GM18505 (cell line): ENCODE measurements around the gene OPN3.

Experiments used
- ATAC-seq: cut with Tn5 transposase; IDR thresholded peaks from one replicate; pipeline ENCODE4 v1.9.1; 2021; ENCODE audit not compliant: unreplicated experiment
- POLR2A ChIP-seq: IDR thresholded peaks from 4 replicates; pipeline ENCODE4 v1.6.1; 2011; ENCODE audit warnings: borderline replicate concordance; ENCODE audit not compliant: insufficient read depth, insufficient read length; ENCODE audit errors: extremely low read depth

OPN3 gene

GRCh38 chr1:241627453-241628259 lies 12.5 kb downstream of the OPN3 start:
- ATAC-seq: peak; percentile 81
- TF ChIP-seq POLR2A: no peak

- no peak for ATAC-seq
- TF ChIP-seq POLR2A: no peak
These were observed 15.2 kb downstream of the OPN3 start for GRCh38 chr1:241624935-241625334.

DNA sequence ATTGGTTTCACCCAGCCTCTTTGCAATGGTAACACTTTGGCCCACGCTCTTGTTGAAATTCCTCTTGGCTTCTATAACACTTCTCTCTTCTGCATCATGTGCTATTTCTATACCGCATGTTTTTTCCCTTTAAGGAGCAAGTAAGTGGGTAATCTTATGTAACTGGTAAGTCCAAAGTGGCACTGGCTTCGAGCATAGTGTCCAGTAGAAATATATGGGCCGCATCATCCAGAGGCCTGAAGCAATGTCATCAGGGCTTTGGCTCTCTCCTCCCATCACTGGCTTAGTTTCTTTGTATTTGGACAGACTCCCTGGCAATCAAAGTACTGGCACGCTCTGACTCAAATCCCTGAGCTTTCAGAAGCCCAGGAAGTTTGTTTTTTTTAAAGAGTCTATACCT lies 17.5 kb downstream of the OPN3 start:
- ATAC-seq: no peak
- TF ChIP-seq POLR2A: no peak

DNA sequence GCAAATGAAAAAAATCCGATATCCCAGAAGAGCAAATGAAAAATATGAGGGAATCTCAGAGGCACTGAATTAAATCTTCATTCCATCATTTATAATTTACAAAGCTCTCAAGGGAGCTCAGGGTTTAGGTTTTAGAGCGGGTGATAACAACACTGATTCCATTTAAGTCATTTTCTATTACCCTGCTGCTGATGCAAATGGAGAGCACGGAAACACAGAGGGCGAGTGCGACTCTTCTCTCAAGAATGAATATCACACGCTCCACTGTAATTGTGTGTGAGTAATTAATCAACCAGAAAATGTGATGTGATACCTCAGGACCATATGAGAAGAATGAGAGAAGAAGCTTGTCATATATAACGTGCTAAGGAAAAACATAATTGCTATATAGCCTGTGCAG lies 22.7 kb downstream of the OPN3 start:
- no peak for TF ChIP-seq POLR2A
- no peak for ATAC-seq

- ATAC-seq: no peak
- TF ChIP-seq POLR2A: no peak
These were observed 24.9 kb downstream of the OPN3 start for GRCh38 chr1:241615043-241615974.

- ATAC-seq: no peak
- no peak for TF ChIP-seq POLR2A
These were observed 25.6 kb downstream of the OPN3 start for GRCh38 chr1:241614572-241614971.

DNA sequence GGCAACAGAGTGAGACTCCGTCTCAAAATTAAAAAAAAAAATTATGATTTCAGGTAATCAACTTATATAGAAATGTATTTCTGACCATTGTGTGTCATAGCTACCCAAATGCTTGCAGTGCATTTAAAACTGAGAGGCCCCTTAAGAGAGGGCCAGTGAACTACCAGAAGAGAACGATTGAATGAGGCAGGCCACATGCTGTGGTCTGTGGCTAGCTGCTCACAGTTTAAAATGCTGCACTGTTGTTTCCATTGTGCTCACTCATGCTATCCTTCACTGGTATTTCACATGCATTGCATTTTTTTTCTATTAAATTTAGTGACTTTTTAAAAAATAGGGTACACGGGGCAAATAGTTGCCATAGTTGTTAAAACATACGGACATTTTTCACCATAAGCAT lies 26.0 kb downstream of the OPN3 start:
- no peak for TF ChIP-seq POLR2A
- ATAC-seq: no peak

- TF ChIP-seq POLR2A: no peak
- ATAC-seq: no peak
These were observed 27.4 kb downstream of the OPN3 start for GRCh38 chr1:241612533-241613477.

GRCh38 chr1:241611736-241612135 lies 28.4 kb downstream of the OPN3 start:
- TF ChIP-seq POLR2A: no peak
- no peak for ATAC-seq

GRCh38 chr1:241611063-241611462 lies 29.1 kb downstream of the OPN3 start:
- peak; percentile 87 for ATAC-seq
- TF ChIP-seq POLR2A: no peak

DNA sequence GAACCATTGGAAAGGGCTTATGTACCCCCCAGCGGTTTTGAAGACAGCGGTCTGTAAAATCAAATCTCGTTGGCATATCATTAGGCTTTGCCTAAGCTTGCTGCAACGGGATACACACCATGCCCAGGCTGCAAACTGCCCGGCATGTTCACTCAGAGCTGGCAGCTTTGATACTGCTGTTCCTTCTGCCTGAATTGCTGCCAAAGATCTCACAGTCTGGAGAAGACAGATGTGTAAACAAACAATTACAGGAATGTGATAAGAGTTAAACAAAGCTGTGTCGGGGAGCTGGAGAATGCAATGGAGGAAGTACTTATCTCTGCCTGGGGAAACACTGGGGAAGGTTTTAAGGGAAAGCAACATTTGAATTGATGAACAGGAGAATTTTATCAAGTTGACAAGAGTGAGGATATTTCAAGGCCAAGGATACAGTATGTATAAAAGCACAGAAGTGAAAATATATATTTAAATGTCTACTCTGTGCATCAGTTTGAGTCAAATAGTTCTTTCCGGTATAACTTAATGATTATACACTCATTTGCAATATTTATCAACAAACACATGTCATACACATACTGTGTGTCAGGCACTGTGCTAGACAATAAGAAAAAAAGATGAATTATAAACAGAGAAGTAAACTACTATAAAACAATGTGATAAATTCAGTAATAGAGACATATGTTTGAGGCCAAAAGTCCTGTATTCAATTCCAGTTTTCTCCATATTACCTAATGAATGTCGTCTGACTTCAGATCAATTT lies 29.9 kb downstream of the OPN3 start:
- ATAC-seq: no peak
- no peak for TF ChIP-seq POLR2A

GRCh38 chr1:241608379-241609033 lies 31.7 kb downstream of the OPN3 start:
- ATAC-seq: no peak
- TF ChIP-seq POLR2A: no peak
